Limb (tissue), 2 donors: Measurements from ENCODE around the gene TEC.
"Not testable (repeated sequence)": the region's sequence is repeated elsewhere in the genome, so short reads cannot be mapped to it uniquely, and the experiment has no call there.

Experiments used
- DNase-seq, 2 donors: peaks; one replicate each; pipeline ENCODE4 v3.0.0-alpha.2; 2016; ENCODE audit errors: extremely low spot score in 2 of 2

TEC gene

DNA sequence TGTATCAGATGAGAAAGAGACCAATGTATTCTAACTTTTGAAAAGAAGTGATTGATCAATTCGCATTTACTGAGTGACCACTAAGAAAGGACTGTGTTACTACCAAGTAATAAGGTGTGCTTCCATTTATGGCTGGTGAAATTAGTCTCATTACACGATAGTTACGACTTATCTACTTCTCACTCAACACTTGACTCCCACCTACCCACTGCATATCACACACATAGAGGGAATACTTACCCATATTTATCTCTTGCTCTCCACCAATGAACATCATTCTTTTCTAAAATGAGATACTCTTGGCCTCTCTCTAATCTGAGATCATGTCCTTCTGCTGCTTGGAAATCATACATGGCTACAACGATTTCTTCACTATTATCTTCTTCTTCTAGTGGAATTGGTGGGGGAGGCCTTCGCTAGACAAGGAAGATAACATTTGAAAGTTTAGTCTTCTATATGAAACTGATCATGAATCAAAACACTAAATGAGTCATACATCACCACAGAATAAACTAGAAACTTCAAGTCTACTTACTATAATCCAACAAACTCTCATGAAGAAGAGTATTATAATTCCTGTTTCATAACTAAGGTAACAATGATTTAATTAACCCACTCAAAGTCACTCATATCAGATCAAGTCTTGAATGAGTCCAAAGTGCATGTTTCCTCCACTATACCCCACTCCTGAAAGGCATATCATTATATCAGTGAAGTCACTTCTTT, 101.9 kb downstream of the TEC start:
- DNase-seq = no peak

DNA sequence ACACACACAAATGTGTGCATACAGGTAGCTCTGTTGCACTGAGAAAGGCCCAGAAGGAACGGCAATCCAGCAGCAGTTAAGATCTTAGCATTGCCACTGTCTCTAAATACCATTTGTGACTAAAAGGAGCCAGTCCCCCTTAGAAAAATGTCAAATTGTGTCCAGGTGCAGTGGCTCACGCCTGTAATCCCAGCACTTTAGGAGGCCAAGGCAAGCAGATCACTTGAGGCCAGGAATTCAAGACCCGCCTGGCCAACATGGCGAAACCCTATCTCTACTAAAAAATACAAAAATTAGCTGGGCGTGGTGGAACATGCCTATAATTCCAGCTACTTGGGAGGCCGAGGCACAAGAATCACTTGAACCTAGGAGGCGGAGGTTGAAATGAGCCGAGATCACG, 105.1 kb downstream of the TEC start:
- DNase-seq = not testable (repeated sequence)

DNA sequence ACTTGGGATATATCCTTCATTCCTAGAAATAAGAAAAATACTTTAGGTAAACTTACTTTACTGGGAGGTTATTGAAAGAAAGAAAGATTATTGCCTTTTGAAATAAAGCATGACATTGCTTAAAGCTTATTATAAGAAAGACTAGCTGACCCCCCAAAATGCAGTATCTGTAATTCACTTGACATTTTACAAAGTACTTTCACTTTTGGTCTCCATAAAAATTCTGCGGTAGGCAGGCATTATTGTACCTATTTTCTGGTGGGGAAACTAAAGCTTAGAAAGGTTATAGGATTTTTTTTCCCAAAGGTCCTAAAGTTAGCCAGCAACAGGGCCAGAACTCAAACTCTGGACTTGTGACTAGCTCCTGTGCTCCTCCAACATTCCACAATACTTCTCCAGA, 105.9 kb downstream of the TEC start:
- no peak for DNase-seq

- DNase-seq = no peak
Observed at GRCh38 chr4:48162162-48162561, 107.5 kb downstream of the TEC start.

GRCh38 chr4:48157271-48157670, 112.4 kb downstream of the TEC start:
- DNase-seq = no peak

DNA sequence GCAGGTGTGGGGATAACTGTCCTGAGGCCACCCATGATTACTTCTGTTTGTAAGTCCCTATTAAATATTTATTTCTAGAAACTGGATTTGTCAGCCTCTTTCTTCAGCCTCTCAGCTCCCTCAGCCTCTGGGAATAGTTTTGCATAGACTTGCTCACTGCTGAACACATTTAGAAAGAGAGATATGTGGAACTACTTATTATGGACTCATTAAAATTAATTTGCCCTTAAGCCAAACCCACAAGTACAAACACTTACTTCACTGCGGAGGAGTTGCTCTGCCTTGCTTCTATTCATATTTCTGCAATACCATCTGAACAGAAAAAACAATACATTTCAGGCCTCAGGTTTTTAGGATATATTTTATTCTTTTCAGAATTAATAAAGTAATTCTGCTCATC, 113.2 kb downstream of the TEC start:
- DNase-seq = no peak

DNA sequence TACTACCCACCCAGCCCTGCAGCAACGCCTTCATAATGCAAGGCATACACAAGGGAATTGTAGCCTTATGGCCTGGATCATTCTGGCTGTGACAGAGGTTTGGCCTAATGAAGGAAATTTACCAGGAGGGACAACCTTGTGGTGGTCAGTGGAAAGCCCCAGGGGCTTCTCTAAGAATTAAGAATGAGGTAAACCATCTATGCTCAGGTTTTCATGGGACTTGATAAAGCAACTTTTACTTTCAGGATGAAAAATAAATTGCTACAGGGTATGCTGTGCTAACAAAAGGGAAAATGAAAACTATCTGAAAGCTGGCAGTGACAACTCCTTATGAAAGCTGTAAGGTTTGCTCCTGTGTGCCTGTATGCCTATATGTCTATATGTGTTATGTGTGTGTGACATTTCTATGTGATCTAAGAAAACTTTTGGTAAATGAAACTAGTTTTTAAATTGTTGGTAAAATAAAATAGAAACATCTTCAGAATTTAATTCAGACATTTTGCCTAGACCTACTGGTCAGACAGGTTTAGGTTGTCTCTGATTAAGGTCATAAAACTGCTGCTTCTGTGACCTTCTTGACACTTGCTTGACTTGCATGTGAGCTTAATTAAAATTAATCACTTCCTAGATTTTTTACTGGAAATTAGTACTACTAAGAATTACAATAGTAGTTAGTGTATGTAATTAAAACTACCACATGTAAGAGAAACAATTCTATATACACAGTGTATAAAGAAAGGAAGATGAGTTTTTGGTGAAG, 115.7 kb downstream of the TEC start:
- DNase-seq = no peak

DNA sequence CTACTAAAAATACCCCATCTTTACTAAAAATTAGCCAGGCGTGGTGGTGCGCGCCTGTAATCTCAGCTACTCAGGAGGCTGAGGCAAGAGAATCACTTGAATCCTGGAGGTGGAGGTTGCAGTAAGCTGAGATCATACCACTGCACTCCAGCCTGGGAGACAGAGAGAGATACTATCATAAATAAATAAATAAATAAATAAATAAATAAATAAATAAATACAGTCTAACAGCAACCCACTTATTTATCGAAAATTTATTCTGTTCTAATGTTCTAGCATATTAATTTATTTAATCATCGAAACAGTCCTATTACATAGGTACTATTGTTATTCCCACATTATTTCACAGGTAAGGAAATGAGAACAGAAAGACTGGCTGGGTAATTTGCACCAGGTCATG, 117.4 kb downstream of the TEC start:
- DNase-seq = no peak

GRCh38 chr4:48149827-48150370, 119.7 kb downstream of the TEC start:
- DNase-seq = no peak

DNA sequence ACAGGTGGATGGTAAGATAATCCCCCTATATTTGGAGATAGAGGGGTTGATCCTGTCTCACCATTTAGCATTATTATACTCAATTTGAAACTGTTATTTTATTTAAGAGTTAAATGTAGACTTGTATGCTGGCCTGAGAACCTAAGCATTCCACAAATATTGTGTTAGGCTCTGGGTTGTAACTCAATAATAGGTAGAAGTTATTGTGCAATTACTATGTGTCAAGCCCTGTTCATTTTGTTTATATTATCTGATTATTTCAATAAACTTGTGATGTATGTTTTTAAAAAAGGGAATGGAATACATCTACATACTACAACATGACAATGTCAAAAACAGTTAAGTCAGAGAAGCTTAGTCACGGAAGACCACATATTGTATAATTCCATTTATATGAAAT, 122.0 kb downstream of the TEC start:
- DNase-seq = no peak

DNA sequence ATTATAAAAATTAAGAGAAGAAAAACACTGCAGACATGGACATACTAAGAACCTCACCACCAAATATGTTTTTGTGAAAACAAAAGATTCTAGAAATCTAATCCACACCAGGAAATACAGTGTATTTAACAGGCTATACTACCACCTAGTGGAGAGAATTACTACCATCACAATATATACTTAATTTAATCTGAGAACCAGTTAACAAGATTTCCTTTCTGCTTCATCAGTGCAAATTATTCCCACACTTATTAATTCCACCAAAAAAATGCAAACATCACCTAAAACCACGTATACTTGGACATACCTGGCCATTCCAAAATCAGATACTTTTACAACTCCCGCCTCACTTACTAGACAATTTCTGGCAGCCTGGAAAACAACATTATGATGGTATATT, 128.6 kb downstream of the TEC start:
- DNase-seq = peak in 1 of 2 donors; percentile 72

GRCh38 chr4:48139691-48140090, 129.9 kb downstream of the TEC start:
- DNase-seq = no peak

- no peak for DNase-seq
Observed at GRCh38 chr4:48138936-48139335, 130.7 kb downstream of the TEC start.

GRCh38 chr4:48138511-48138910, 131.1 kb downstream of the TEC start:
- DNase-seq = no peak

DNA sequence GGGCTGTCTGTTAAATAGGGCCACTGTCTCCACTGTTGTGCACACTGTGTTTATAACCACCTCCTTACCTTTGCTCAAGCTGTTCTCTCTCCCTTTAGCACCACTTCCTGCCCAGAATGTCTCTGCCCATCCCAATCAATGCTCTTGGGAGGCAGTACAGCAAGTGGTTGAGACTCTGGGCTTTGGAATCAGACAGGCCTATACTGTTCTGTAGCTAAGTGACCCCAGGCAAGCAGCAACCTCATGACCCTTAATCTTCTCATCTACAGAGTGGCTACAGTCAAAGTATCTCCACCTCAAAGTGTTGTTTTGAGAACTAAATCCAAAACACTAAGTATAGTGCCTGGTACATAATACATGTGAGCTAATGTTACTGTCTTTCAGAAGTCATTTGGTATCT, 131.8 kb downstream of the TEC start:
- DNase-seq = no peak

- no peak for DNase-seq
Observed at GRCh38 chr4:48134081-48134480, 135.6 kb downstream of the TEC start, which contains the start of gene TXK. TSS of gene TXK (minus strand) at chr4:48134250. CDS start at chr4:48134170, 80 bp downstream.

DNA sequence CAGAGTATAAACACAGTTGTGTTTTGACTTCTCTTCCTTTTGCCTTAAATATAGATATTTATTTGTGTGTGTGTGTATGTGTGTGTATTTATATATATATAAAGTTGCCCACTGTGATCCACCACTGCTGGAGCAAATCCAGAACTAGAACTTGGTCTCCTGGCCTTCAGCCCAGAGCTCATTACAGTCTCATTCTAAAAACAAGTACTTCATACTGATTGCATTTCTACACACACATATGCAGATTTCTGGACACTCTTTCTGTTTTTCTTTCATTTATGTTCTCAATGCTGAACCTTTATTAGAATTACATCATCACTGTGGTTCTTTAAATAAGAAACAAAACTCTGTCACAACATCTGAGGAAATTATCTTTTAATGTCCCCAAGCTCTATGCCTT, 136.0 kb downstream of the TEC start:
- peak in 1 of 2 donors; percentile 45 for DNase-seq

GRCh38 chr4:48131736-48132135, 137.9 kb downstream of the TEC start:
- DNase-seq = no peak

GRCh38 chr4:48130100-48130499, 139.5 kb downstream of the TEC start:
- DNase-seq = no peak

DNA sequence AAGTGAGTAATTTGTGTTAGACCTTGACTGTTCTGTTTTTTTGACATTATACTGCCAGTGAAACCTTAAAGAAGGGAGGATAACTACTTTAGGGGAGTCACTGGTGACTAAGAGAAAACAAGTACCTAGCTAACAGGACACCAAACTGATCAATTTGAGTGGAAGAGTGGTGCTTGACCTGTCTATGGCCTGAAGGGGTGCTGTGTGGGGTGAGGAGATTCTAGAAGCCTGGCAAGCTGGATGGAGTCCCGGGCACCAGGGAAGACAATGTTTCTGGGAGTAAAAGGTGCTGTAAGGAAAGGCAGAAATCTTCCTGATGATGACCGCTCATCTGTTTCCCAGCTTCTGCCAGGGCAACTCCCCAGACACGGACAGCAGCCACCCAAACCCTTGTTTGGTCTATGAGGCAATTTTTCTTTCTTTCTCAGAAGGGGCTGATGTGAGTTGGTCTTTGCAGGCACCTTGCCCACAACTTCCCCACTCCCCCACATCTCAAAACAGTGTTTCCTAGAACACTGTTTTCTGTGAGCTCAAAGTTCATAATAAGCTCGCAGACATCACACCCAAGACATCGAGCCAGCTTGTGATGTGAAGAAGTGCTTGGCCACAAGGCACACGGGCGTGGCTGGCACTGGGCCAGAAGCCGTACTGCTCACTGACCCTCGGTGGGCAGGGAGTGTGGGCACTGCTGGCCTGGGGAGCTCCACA, 140.2 kb downstream of the TEC start:
- no peak for DNase-seq

DNA sequence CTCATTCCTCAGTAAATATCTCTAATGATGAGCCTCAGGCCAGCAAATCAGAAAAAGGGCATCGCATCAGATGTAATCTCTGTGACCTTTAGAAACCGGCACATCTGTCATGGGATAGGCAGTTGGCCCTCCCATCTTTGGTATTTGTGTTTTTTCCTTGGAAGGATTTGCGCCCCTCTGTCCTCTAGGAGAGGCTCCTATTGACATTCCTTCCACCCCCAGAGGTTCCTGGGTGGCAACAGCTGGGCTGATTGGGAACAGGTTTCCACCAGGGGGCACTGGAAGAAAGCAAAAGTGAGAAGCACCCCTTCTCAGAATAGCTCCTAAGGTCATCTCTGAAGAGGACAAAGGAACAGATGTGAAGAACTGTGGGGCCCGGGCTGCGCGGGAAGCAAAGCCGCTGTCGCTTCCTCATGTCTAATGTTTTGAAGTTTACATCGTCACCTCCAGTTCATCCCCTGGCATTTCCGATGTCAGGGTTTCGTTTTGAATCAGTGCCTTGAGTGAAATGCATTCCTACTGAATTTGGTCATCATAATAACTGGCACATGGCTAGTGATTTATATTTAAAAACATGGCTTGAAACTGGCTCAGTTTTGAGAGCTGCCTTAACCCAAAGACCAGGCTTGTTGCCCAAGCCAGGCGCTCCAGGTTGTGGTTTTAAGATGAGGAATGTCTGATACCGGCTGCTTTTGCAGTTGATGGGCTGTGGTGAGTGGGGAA, 141.8 kb downstream of the TEC start:
- DNase-seq = peak; percentile 36 to 48
